Fibroblast of the conjunctiva (primary cell): Measurements from ENCODE around the gene PRR23C.
"Not testable (repeated sequence)": the region's sequence is repeated elsewhere in the genome, so short reads cannot be mapped to it uniquely, and the experiment has no call there.

Experiments
- DNase-seq: peaks from one replicate; pipeline ENCODE4 v3.0.0-alpha.2; 2010; ENCODE audit warnings: low read depth

PRR23C gene

GRCh38 chr3:139044366-139045210, at the start of gene PRR23C:
Gene PRR23C (minus strand): TSS chr3:139044892. CDS start chr3:139044620, 272 bp downstream.
- no peak for DNase-seq

GRCh38 chr3:139093840-139094239, 49.1 kb upstream of the PRR23C start:
- DNase-seq = no peak

DNA sequence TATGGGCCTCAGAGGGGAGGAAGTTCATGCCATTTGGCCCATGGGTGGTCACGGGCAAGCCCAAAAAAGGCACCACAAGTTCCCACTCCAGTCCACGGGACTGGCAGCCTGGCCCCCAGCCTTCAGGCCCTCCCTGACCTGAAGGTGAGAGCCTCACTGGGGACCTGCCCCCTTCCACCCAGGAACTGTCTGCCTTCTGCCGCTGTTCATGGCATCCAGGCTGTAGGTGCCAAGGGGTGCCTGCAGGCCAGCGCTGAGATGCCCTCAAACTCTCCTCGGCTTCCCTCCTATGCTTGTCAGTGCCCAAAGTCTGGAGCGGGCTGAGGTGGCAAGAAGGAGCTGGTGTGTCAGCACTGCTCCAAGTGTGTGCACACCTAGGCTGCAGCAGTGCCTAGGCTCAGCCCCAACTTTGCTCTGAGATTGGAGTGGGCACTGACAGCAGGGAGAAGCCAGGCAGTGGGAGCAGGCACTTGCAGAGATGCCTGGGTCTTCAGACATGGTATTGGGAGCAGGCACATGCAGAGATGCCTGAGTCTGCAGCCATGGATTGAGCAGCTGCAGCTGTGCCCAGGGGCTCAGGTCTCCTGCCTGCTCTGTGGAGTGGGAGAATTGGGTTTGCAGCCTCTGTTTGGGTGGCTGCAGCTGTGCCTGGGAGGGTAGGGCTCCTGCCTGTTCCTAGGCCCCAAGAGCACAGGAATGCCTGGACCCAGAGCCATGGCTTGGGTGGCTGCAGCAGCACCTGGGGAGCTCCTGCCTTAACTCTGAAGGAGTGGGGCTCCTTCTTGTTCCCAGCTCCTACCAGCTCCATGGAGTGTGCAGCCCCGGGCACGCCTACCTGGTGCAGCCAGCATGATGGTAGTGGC, 44.0 kb upstream of the PRR23C start:
- DNase-seq = no peak

DNA sequence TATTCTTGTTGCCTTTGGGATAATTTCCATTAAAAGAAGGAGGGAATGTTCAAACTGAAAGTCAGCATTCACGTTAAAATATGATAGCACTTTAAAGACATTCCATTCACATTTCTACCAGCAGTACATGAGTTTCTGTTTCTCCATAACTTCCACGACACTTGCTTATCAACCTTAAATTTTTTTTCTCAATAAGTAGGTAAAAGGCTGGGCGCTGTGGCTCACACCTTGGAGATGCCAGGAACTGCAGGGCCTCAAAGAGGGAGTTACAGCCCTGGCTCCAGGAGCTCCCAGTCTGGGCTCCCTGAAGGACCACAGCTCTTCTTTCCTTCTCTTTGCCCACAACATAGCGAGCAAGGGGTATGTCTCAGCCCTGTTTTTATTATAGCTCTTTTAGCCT, 42.9 kb upstream of the PRR23C start:
- no peak for DNase-seq

GRCh38 chr3:139084176-139084575, 39.5 kb upstream of the PRR23C start:
- DNase-seq = no peak

DNA sequence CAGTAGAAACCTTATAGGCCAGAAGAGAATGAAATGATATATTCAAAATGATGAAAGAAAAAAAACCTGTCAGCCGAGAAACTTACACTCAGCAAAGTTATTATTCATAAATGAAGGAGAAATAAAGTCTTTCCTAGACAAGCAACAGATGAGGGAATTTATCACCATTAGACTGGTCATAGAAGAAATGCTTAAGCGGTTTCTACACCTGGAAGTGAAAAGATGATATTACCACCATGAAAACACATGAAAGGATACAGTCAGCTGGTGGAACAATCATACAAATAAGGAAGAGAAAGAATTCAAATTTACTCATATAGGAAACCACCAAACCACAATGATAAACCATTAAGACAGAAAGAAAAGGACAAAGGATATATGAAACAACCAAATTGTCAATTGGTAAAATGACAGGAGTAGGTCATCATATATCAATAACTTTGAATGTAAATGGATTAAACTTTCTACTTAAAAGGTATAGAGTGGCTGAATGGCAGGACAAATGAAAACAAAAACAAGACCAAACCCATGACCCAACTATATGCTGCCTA, 29.9 kb upstream of the PRR23C start:
- no peak for DNase-seq

DNA sequence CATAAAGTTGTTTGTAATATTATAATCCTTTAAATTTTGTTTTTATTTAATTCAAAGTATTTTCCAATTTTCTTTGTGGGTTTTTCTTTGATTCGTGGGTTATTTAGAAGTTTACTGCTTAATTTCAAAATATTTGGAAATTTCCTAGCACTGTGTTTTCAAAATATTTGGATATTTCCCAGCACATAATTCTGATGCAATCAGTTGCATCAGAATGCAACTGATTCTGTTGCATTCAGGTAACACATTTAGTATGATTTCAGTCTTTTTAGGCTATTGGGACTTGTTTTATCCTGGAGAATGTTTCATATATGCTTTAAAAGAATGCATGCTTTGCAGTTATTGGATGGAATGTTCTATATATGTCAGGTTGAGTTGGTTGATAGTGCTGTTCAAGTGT, 18.2 kb upstream of the PRR23C start:
- no peak for DNase-seq

GRCh38 chr3:139052802-139053600, 8.3 kb upstream of the PRR23C start:
- DNase-seq = no peak

GRCh38 chr3:139043554-139044365, 932 bp downstream of the PRR23C start:
- DNase-seq = no peak

GRCh38 chr3:139037478-139037877, 7.2 kb downstream of the PRR23C start:
- no peak for DNase-seq

DNA sequence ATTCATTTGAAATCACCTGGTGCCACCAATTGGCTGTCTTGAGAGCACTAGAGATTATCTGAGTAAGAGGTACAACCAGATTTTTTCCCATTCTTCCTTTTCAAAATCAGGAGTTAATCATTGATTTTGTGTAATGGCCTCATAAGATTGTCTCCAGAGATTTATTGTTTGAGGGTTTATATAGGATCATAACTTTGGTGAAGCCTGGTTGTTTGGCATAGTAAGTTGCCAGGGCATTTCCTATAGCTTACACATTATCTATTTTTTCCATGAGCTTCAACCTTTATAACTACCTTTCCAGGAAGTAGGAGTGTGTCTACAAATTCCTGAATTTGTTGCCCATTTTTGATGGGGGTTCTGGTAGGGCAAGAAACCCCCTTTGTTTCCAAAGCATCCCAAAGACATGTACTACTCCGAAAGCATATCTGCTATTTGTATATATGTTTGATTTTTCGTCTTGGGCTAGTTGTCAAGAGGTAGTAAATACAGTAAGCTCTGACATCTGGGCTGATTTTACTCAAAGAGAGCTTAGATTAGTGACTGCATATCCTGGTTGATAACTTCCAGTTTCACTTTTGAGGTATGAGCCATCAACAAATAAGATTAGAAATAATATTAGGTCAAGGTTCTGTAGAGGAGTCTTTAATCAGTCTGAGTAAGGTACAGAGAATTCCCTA, 12.2 kb downstream of the PRR23C start:
- no peak for DNase-seq

- DNase-seq = not testable (repeated sequence)
These were observed 14.1 kb downstream of the PRR23C start for GRCh38 chr3:139030576-139030975.

- no peak for DNase-seq
These were observed 19.7 kb downstream of the PRR23C start for GRCh38 chr3:139024968-139025367.

GRCh38 chr3:139020868-139021234, 23.8 kb downstream of the PRR23C start, which contains the start of gene PRR23B:
Gene PRR23B (minus strand): TSS chr3:139020926. CDS start chr3:139020661, 265 bp downstream.
- DNase-seq = no peak

DNA sequence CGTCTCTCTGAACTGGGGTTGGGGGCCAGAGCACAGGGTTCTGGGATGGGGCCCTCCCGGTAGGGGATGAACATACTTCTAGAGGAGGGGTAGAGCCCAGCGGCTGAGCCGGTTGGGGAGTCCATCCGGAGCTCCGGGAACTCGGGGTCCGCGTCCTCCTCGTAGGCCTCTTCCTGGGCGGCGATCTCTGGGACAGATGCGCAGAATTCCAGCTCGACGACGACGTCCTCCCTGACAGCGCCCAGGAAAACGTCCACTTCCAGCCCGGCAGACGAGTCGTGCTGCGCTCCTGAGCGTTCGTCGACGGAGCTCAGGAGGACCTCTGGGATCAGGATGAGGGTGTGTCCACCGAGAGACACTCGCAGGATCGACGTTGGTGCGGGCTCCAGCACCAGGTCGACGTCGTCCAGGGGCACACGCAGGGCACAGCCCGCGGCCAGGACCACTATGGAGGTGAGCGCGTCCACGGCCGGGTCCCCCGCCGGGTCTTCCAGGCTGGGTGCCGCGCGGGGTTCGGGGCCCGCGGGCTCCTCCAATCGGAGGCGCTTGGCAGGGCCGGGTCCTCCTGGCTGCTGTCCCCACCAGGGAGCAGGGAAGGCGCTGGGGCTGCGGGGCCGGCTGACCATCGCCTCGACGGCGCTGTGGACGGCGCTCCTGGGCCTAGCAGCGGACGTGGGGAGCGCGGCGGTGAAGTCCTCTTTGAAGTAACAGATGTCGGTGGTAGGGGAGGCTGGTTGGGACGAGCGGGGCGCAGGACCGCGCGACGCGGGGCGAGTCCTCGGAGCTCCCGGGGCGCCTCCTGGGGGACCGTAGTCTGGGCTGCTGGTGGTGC, 24.4 kb downstream of the PRR23C start:
- no peak for DNase-seq

DNA sequence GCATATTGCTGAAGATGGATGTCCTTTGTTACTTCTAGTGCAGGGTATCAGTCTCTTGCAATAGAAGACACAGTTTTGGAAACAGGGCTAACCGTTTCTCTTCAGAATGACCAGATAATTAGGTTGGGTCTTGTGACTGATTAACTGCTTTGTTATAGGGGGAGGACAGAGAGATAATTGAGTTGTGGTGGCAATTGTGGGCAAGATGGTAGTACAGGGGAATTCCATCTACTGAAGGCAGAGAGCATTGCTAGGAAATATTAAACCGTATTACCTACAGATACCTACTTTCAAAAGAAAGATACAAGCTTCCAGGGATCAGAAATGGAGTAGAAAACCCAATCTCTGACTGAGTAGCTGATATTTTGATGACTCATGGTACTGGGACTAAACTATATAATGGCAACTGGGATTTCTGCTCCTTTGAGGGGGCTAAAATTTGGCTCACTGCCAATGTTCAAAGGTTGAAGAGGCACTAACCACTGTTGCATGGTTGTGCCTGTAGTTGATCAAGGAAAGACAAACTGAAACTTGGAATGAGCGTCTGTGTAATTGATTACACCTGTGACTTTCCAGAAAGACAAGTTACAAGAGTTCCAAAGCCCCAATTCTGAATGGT, 28.2 kb downstream of the PRR23C start:
- DNase-seq = no peak

- no peak for DNase-seq
These were observed 38.5 kb downstream of the PRR23C start, which contains the start of gene PRR23A for GRCh38 chr3:139006051-139006716. Gene PRR23A (minus strand): TSS chr3:139006268. CDS start chr3:139006268, 0 bp downstream.

GRCh38 chr3:139005356-139005993, 39.2 kb downstream of the PRR23C start:
- no peak for DNase-seq
